ENCODE results near the gene PVALB.

The PVALB gene

DNA sequence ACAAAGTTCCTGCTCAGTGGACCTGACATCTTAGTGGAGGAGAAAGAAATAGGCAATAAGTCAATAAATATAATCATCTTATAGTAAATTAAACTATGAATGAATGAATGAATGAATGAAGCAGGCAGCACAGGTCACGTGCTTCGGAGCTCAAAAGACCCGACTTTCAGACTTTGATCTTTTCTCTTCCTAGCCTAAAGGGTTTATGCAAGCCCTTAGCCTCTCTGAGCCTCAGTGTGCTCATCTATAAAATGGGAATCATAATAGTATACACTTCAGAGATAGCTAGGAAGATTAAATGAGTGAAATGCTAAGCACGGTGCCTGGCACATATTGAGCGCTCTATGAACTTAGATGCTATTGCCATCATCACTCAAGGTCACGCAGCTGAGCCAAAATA, 7.5 kb downstream of the PVALB start:
- no peak for DNase-seq

DNA sequence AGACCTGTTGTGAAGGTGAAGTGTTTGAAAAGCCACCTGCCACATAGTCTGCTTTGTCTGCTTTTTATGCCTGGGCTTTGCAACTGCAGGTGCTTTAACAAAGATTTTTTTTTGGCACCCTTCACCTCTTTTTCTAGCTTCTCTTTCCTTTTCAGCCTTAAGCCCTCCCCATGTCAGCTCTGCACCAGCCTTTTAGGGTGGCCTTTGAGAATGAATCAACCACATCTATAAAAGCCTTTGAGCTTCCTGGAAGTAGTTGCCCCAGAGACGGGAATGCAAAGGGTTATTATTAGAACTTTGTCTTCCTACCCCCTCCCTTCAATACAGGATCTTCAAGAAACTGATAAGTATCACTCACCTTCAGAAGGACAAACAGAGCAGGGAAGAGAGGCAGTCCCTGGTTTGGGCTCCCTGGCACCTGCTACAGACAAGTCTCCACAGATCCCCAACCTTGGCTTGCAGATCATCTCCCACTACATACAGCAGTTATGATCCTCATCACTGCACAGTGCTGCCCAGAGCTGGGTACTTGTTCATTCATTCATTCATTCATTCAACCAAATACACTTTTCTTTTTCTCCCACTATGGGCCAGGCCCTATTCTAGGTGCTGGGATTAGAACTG, 8.0 kb downstream of the PVALB start:
- no peak for DNase-seq

DNA sequence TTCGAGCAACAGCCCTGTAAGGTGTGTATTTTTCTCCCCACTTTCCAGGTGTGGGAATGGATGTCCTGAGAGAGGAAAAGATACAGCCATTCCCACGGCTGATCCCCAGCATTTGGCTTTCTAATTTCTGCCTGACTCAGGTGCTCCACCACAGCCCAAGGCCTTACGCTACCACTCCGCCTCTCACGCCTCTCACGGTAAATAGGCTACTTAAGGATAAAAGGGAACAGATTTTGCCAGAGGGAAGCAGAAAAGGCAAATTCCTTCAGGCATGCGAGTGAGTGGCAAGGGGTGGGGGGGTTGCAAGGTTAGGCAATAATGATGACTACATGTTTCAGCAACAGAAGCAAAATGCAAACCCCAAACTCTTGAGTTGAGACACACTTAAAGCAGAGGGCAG, 9.2 kb downstream of the PVALB start:
- no peak for DNase-seq

DNA sequence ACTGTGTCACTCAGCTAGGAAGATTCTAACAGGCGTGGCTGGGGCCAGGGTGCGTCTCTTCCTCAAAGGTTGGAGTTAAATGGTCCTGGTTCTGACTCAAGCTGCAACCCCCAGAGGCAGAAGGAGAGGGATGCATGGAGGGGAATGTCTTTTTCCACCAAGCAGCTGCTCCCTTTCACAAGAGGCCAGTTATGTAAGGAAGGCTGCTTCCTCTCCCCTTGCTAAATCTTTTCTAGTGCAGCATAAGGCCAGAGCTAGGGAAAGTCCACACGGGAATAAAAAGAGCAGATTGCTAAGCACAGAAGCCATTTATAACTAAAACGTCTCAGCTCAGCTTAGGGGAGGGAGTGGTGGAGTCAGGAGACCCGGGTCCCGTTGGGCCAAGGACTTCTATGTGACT, 10.0 kb downstream of the PVALB start:
- DNase-seq, result no peak

DNA sequence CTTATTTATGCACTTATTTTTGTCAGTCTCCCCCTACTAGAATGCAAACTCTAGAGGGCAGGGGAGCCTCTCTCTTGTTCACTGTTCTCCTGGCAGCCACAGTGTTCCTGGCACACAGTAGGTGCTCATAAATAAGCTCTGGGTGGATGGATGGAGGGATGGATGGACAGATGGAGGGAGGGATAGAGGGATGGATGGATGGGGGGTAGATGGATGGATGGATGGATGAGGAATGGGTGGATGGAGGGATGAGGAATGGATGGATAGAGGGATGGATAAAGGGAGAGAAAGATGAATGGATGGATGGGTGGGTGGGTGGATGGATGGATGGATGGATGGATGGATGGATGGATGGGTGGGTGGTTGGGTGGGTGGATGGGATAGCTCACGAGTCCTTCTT, 13.5 kb downstream of the PVALB start:
- DNase-seq, result no peak

DNA sequence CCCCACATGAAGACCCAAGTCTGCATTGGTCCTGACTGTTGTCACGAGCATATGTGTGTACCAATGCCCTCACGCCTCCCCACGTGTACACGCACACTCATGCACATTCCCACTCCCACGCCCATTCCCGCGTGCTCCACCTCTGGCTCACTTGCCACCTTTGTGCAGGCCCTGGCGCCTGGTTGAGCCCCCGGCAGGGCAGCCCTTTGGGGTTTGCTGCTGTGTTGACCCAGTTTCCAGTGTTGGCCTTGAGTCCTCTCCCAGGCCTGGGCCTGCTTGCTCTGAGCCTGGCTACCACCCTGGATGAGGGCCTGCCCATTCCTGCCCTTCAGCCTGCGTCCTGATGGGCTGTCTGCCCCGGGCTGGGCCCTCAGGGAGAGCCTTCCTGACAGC, 18.2 kb downstream of the PVALB start:
- no peak for DNase-seq

DNA sequence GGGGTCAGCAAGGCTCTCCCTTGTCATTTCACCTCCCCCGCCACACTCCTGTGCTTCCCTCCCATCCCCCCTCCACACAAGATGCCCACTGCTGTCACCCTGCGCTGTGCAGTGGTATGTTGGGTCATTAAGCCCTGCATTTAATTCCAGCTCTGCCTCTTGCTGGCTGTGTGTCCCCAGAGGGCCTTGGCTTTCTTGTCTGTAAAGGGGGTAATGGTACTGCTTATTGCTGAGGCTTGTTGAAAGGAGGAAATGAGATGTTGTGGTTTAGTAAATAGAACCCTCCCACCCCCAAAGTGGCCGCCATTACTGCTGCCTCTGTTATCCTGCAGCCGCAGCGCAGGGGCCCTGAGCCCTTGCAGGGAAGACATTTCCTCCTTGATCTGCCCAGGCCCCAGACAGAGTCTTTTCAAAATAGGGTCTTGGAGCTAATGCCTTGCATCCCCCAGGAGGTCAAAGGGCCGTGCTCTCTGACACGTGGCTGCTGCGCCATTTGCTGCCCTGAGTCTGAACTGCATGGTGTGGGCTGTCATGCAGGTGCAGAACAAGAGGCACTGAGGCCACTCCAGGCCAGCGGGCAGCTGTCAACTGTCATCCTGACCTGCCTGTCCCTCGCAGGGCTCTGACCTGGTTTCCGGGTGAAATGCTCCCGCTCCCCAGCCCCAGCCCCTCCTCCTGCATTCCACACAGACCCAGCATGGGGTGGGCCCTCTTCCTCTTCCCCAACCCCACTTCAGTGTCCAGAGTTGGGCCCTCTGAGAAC, 18.7 kb downstream of the PVALB start:
- no peak for DNase-seq

DNA sequence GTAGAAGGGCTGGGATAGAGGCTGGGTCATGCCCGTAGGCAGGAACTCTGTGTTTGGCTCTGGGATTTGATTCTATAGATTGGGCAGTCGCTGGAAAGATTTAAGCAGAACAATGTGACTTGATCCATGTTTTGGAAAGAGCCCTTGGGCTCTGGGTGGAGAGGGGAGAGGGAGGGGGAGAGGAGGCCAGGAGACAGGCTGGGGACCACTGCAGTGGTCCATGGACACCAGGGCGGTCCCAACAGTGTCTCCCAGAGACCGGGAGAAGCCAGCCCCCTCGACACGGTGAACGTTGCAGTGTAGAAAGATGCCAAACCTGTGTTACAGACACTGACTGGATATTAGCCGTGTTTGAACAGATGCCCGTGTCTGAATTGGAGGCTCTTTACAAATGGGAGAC, 19.5 kb downstream of the PVALB start:
- no peak for DNase-seq

DNA sequence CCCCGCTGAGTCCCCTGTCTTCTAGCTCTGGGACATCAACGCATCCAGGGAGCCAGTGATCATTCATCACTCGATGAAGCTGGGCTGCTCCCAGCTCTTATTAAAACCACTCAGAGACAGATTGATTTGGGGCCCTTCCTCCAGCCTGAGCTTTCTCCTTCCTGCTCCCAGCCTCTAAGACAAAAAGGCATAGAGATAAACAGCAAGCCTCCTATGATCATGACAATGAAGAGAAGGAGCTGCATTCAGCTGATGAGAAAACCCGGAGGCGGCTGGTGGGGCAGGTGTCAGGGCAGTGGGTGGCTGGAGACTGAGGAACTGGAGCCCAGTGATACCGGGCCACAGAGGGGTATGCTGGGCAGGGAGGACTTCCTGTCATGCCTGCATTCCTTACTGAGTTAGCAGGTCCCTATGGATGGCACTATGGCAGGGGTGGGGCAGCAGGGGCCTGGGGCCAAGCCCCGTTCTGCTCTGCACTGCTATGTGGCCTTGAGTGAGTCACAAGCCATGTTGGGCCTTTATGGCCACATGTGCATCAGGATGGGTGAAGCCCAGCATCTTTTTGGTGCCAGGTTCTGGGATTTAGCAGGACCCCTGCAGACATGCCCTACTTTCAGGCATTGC, 20.2 kb downstream of the PVALB start:
- DNase-seq, result no peak

DNA sequence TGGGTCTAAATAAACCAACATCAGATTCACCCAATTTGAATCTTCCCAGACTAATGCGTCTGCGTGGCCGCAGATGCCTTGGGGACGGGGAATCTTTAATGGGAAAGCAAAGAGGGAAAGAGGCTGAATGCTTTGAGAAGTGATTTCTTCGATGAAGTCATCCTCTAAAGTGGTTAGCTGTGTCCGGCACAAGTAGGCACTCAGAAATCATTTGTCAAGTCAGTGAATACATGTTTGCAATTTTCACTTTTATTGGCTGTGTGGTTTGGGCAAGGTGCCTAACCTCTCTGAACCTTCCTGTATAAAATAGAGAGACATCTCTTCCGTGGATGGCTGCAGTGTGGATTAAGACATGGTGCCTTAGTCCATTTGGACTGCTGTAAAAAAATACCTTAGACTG, 21.2 kb downstream of the PVALB start:
- no peak for DNase-seq

DNA sequence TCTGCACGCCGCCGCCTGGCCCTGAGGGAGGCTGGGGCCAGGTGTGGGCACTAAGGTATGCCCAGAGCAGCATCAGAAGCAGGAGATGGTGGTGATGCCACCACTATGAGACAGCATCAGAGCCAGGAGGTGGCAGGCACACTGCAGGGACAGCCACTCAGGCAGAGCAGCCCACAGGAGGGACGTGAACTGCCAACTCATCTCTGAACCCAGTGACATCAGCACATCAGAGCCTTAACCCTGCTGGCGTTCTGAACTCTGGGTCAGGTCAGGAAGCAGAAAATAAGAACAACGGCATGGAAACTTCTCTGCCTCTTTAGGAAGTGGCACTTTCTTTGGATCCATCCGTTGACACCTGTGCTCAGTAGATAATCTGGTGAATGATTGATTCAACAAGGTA, 26.2 kb downstream of the PVALB start:
- no peak for DNase-seq

DNA sequence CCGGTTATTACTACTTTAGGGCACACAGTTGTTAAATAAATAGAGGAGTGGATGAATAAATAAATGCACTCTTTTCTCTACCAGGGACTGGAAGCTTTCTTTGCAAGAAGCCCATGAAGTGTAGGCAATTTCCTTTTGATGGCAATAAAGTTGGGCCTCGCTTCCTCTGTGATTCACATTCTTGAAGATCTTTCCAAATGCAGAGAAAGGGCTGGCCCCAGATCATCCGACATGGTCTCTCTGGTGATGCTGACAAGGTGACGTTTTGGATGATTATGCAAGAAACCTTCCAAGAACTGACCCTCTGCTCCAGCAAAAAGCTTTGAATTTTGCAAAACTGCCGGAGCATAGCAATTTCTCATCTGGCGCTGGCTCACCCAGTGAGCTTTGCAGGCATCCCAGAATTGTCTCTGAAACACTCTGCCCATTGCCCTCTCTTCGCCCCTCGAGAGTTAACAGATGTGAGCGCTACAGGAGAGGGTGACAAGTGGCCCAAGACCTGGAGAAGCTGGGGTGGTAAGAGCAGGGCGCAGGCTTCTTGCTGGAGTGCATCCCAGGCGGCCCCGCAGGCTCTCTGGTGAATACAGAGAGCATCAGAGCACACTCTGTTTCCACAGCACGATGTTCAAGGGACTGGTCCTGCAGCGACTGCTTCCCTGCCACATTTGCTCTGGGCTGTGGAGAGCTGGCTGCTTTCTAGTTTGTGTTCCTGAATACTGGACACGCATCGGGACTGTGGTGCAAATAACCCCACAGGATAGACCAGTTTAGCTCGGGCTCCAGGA, 29.4 kb downstream of the PVALB start:
- DNase-seq, result no peak

DNA sequence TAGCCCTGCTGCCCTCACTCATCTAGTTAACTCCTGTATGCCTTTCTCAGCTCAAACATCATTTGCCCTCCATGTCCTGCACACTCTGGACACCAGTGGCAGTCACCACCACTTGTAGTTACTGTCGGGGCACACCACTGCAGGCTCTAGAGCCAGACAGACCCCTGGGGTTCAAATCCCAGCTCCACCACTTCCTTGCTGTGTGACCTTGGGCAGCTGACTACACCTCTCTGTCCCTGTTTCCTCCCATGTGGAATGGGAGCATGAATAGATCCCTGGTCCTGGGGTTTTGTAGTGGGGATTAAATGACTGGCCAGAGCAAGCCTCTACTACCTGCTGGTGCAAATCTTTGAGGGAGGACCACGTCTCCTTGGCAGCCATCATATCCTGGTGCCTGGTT, 33.1 kb downstream of the PVALB start:
- DNase-seq, result no peak

DNA sequence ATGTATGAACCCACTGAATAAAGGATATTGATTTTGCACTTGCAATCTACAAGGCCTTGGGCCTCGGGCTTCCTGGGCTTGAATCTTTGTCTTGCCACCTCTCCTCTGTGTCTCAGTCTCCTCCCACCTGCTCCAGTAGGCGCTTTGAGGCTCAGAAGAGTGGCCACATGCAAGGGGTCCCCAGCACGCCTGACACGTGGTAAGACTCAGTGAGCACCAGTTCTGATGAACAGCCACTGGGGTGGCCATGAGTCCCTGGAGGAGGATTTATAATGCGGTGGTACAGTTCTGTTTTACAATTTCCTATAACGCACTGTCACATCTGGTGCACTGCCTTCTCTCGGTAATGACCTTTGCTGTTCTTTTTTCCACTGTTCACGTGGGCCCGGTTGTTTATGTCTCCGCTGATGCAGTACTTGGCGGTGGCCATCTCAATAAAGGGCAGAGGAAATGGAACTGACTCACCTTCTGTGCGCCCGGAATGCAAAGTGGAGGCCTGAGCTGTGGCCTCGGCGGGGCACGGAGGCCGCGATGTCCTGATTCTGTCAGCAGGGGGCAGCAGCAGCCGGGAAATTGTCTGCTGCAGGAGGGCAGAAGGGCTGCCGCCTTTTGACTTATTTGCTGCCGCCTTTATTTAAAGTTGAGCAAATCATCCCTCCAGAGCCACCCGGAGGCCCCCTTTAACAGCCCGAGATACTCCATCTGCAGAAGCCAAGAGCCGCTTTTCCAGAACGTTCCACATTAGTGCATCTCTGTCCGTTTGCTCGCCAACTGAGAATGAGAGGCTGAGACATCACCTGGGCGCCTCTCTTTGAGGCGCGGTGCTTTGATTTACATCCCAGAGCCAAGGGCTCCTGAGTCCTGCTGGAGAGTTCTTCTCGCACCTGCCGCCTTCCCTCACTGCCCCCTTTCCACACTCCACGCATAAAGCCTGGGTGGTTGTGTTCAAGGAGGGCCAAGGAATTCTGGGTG, 34.9 kb downstream of the PVALB start:
- DNase-seq, result peak; percentile 84

DNA sequence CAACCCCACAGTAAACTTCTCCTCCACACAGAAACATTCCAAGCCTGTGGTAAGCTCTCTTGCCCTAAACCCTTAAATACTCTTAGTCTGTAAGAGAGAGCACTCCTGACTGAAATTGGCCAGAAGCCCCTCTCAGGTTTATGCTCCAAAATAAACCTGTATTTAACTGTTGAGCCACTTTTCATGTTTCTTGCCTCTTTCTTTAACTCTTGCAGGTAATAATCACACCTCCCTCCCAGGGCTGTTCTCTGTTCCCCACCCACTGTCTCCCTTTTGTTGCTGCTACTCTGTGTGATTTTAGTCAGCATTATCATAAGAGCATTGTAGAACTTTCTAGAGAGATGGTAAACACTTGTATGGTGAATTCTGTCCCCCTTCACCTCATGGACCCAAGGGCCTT, 38.8 kb downstream of the PVALB start:
- DNase-seq, result no peak

DNA sequence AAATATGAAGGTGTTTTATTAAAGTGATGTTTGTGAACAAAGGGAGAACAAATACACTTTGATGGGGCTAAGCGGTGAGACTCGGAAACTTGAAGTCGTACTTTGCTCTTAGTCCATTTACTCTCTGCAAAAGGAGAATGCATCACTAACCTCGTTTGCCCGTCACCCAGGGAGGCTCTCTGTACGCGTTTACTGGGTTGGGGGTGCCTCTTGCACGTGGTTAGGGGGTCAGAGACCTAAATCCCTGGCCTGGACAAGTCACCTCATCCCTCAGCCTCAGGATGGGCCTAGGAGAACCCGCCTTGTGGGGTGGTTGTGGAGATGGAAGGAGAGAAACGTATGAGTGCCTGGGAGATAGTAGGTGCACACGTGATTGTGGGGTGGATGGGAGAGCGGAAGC, 40.1 kb downstream of the PVALB start:
- DNase-seq, result no peak

DNA sequence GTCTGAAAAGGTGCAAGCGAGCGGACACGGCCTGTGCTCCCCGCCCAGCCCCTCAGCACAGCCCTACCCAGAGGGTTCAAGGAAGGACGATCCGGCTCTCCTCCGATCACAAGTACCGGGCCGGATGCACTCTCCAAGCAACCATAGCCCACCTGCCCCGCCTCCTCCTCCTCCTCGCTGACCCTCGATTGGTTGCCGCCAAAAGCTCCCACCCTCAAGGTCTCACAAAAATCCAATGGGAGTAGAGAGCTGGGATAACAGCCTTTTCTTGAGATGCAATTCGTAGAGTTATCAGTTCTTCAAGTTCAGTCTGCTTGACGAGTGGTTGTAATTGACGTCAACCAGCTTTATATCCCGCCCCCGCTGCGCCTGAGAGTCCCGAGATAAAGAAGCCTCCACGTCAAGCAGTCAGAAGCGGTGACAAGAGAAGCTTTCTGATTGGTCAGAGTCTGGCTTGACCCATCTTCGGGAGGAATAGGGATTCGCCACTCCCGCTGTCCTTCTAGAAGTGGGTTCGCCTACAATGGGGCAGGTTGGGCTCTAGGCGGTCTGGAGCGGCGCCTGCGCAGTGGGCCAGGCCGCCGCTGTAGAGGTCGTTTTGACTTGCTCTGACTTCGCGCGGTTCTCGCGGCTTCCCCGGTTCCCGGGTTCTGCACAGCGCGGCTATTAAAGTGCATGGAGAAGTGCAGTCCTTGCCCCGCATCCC, 40.7 kb downstream of the PVALB start, which contains the start of gene IFT27:
IFT27 (minus strand) TSS at position 156 of the 706 bp plus-strand sequence. CDS start 412 bp downstream, outside the sequence.
- peak; percentile 88 for DNase-seq

DNA sequence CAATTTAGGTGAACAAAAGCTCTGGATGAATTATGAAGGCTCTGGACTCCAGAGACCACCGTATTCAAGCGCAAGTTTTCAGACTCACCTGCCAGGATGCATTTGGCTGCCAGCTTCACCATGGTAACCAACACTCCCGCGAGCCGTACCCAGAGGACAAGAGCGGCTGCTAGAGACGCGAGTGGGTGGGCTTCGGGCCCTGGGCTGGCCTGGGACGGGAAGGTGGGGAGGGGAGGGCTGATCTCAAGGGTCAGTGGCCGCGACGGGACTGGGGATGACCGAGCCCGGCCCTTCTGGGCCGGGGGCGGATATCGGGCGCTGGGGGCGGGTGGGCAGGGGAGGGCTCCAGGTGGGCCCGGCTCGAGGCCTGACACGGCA, 41.3 kb downstream of the PVALB start:
- peak; percentile 24 for DNase-seq

DNA sequence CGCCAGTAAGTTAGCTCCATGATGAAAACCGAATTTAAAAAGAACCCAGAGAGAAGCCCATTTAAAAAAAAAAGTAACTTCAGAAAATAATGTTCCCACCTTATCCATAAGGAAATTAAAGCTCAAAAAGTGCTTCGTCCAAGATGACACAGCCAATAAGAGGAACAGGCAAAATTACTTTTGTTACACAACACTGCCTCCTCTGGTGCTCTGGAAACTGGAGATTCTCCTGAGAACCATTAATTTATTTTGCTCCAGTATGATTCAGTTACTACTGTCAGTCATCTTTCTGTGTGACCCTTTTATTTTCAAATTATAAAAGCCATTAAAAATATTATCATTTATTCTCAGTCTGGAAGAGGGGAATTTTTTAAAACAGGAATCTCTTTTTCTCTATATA, 42.9 kb downstream of the PVALB start:
- no peak for DNase-seq

DNA sequence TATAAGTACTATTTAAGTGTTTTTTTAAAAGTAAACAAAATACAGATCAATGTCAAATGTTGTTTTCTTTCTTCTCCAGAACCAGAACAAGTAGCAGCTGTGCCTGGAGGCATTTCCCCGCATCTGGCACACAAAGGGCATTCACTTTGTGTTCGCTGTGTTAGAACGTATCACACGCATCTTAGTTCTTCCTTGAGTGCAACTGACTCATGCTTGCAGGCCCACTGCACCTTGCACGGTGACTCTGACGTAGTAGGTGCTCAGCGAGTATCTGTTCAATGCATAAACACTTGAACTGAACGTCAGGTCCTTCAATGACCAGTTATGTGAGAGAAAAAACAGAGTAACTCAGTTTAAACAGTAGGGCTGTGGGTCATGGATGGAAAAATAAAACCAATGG, 44.4 kb downstream of the PVALB start:
- DNase-seq, result no peak

DNA sequence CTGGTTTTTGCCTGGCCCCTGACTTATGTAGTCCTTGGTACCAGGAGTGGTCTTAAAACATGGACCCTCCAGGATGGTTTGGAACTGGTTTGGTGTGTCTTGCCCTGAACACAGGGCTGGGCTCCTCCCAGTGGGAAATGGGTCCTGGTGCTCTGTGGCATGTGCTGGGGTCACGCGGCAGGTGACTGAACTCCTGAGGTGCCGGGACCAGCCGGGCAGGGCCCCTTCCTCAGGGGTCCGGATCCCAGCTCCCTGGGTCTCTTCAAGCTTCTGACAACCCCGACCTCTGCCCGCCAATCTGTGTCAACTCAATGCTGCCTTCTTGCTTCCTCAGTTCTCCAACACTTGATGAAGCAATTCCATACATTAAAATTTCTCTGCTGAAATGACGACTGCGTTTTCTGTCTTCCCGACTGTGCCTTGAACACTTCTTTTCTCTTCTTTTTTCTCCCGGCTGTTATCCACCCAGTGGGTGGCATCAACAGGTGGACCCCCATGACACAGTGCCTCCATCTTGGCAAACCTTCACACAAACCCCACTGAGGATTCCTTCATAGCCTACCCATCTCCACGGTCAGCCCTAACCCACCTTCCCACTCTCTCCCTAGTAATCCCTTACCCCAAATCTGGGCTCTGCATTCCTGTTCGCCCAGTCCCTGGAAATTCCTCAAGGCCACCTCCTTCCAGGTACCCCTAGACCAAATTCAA, 45.3 kb downstream of the PVALB start:
- DNase-seq, result no peak

Data from T-helper 9 cell (primary cell).